ENCODE measurements around the gene HSPG2.

Gene HSPG2

GRCh38 chr1:21896652-21897532 is 40.2 kb downstream of the HSPG2 start:
- no peak for DNase-seq

GRCh38 chr1:21896026-21896425 is 41.1 kb downstream of the HSPG2 start:
- no peak for DNase-seq

- DNase-seq: no peak
These were observed 42.9 kb downstream of the HSPG2 start for GRCh38 chr1:21894034-21894881.

DNA sequence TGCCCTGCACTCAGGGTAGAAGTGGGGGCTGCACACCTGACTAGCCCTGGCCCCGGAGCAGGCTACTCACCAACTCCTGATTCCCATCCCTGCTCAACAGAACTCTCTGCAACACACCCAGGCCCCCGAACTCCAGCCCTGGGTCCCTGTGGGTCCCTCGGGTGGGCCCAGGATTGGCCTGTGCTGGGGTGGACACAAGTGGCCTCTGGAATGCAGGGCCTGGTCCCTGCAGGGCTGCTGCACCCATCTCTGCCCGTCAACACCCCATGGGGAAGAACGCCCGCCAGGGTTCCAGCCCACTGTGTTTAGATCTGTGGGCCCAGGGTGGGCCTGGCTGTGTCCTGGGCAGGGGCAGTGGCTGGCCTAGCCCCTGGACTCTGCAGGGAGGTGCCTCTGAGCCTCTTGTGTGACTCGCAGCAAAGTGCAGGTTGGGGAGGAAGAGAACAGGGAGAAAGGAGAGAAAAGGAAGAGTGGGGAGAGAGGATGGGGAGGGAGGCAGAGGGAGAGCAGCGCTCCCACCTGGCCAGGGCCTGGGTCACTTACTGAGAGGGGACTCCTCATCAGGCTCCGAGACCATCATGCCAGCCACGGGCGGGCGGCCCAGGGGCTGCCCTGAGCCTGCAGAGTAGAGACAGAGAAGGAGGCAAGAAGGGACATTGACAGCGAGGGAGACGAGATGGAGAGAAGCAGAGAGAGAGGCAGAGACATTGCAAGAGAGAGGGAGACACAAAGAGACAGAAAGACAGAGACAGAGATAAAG is 43.9 kb downstream of the HSPG2 start:
- no peak for DNase-seq

DNA sequence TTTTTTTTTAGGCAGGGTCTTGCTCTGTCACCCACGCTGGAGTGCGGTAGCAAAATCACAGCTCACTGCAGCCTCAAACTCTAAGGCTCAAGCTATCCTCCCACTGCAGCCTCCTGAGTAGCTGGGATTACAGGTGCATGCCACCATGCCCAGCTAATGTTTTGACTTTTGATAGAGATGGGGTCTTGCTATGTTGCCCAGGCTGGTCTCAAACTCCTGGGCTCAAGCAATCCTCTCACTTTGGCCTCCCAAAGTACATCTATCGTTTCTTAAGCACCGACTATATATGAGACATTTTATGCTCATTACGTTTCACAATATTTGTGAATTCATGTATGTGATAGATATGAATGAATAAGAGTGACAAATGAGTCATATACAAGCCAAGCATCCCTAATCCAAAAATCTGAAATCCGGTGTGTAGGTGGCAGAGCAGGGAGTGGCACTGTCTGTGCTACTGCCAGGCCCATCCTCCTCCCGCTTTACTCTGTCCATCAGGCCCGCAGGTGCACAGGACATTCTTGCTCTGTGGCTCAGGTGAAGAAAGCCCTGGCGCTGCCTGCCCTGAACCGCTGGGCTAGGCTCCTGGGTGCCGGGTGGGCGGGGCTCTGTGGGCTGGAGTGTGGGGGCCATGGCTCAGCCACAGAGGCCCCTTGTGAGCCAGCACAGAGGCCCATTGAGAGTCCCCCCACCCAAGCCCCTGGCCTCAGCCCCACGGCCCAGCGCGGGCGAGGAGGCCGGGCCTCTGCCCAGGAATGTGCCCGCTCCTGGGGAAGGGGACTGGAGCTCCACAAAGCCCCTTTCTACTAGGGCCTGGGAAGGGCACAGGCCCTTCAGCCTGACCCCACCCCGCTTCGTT is 45.3 kb downstream of the HSPG2 start:
- no peak for DNase-seq

GRCh38 chr1:21891081-21891480 is 46.0 kb downstream of the HSPG2 start:
- DNase-seq: no peak

GRCh38 chr1:21888500-21888899 is 48.6 kb downstream of the HSPG2 start:
- no peak for DNase-seq

- DNase-seq: no peak
These were observed 49.3 kb downstream of the HSPG2 start for GRCh38 chr1:21887796-21888195.

- DNase-seq: no peak
These were observed 49.8 kb downstream of the HSPG2 start for GRCh38 chr1:21887216-21887736.

GRCh38 chr1:21886486-21887215 is 50.5 kb downstream of the HSPG2 start:
- no peak for DNase-seq

DNA sequence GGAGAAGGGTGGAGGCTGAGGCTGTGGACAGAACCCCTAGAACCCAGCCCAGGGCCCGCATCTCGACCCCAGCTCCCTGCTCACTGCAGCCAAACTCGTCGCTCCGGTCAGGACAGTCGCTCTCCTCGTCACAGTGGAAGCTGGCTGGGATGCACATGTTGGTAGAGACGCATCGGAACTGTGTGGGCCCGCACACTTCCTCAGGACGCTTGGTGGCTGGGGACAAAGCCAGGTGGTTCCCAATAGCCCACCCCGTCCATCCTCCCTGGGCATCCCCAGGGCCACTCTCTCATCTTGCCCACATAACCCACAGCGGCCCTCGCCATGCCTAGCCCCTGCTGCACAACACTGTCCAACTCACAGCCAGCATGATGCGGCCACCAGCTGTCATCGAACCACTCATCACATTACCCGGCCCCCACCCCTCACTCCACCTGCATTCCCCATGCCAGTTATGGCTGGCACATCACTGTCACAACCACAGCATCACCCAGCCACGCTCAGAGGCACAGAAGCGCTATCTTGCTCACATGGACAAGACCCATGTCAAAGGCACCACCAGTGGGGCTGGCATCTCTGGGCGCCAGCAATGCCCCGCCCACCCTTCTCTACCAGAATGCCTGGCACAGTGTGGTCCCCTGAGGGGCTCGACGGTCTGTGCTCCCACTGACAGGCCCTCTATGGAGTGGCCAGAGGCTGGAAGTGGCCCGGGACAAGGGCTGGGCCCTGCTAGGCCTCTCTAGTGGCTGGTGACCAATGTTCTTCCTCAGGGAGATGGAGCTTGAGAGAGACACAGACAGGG is 51.7 kb downstream of the HSPG2 start:
- no peak for DNase-seq

GRCh38 chr1:21884456-21885235 is 52.5 kb downstream of the HSPG2 start:
- no peak for DNase-seq

DNA sequence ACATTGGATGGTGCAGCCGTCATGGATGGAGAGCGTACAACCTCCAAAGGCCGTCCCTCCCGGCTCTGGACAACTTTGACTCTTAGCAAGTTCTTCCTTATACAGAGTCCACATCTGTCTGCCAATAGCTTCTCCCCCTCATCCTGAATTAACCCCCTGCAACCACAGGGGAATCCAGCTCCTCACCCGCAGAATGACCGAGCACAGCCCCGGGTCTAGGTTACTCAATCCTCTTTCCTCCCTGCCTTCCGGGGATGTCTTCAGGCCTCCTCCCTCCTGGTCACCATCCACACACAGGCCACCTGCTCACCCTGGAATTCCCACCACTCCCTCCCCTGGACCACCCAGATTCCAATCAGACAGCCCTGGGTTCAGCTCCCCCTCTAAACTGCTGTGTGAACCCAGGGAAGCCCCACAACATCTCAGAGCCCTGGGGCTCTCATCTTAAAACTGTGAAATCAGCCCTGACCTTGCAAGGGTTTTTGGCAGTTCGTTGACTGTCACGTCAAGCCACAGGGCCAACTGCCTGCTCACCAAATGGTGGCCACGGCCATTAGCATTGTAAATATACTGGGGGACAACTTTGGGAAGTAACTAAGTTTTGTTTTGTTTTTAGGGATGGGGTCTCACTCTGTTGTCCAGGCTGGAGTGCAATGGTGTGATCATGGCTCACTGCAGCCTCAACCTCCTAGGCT is 54.2 kb downstream of the HSPG2 start:
- DNase-seq: no peak

GRCh38 chr1:21881250-21881649 is 55.9 kb downstream of the HSPG2 start:
- no peak for DNase-seq

DNA sequence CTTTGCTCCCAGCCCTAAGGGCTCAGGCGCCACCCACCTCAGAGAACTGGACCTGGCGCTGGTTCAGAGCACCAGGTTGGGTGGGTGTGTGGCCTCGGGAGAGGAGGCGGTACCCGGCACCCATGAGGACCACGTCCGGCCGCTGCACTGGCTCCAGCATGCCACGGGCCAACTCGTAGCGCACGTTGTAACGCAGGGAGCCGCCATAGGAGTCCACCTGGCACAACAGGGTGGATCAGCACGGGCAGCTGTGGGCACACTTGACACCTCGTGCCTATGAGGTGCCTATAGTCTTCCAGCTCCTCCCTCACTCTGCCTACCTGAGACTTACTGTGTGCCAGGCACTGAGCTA is 56.5 kb downstream of the HSPG2 start:
- no peak for DNase-seq

DNA sequence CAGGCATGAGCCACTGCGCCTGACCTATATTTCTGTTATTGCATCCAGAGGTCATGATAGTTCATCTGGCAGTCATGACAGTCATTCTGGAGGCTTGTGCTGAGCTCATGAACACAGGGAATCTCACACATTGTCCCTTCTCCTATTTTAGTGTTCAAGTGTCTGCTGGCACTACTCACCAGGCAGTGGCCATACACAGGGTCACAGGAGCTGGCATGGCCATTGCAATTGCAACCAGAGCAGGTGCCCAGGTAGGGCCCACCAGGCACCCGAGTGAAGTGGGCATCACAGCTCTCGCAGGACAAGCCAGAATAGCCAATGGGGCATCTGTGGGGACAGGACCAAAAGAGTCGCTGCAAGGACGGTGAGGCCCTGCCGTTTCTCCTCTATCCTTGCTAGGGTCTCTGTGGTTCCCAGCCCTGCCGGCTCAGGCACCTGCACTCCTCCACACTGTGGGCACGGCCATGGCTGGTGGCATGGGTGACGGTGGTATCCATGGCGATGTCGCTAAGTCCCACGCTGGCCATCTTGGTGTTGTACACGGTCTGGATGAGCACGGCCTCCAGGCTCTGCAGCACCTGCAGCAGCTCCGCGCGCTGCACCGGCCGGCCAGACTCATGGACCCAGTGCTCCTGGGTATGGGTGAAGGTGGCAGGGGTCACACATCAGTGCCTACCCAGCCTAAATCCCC is 57.0 kb downstream of the HSPG2 start:
- DNase-seq: no peak

- DNase-seq: no peak
These were observed 58.2 kb downstream of the HSPG2 start for GRCh38 chr1:21878840-21879478.
